Fibroblast of peridontal ligament (primary cell): ENCODE measurements around the gene LY6G6F.
A peak's percentile ranks its signal among the peaks of the same experiment; 100 is the strongest.
"Not testable (repeated sequence)": the region's sequence is repeated elsewhere in the genome, so short reads cannot be mapped to it uniquely, and the experiment has no call there.

Experiments
- DNase-seq: peaks from one replicate; pipeline ENCODE4 v3.0.0-alpha.2; 2010; ENCODE audit errors: extremely low read depth

LY6G6F gene

GRCh38 chr6:31702405-31702818 is 4.3 kb upstream of the LY6G6F start:
- no peak for DNase-seq

GRCh38 chr6:31702819-31703716 is 3.6 kb upstream of the LY6G6F start, which contains the start of gene ABHD16A:
TSS of gene ABHD16A (minus strand) at chr6:31703324. CDS start at chr6:31703281, 43 bp downstream.
- DNase-seq = peak; percentile 98

- DNase-seq = no peak
Observed at GRCh38 chr6:31705931-31706330, 735 bp upstream of the LY6G6F start.

- no peak for DNase-seq
Observed at GRCh38 chr6:31707701-31708100, 1.0 kb downstream of the LY6G6F start.

- no peak for DNase-seq
Observed at GRCh38 chr6:31708224-31708623, 1.6 kb downstream of the LY6G6F start.

GRCh38 chr6:31709157-31709556 is 2.5 kb downstream of the LY6G6F start:
- DNase-seq = not testable (repeated sequence)

GRCh38 chr6:31710523-31711219 is 4.0 kb downstream of the LY6G6F start:
- DNase-seq = no peak

GRCh38 chr6:31711233-31711632 is 4.6 kb downstream of the LY6G6F start:
- no peak for DNase-seq

- no peak for DNase-seq
Observed at GRCh38 chr6:31712296-31712695, 5.6 kb downstream of the LY6G6F start.

- no peak for DNase-seq
Observed at GRCh38 chr6:31713465-31713864, 6.8 kb downstream of the LY6G6F start.

- no peak for DNase-seq
Observed at GRCh38 chr6:31713991-31714684, 7.5 kb downstream of the LY6G6F start.

- DNase-seq = no peak
Observed at GRCh38 chr6:31715022-31715958, 8.6 kb downstream of the LY6G6F start, which contains the start of gene LY6G6D. TSS of gene LY6G6D (plus strand) at chr6:31715348. CDS start at chr6:31715356, 8 bp downstream.

GRCh38 chr6:31717499-31718222 is 11.0 kb downstream of the LY6G6F start:
- DNase-seq = no peak

- no peak for DNase-seq
Observed at GRCh38 chr6:31718265-31718664, 11.6 kb downstream of the LY6G6F start.

GRCh38 chr6:31719001-31719400 is 12.3 kb downstream of the LY6G6F start:
- no peak for DNase-seq

- no peak for DNase-seq
Observed at GRCh38 chr6:31720196-31720770, 13.6 kb downstream of the LY6G6F start.

GRCh38 chr6:31721351-31722020 is 14.8 kb downstream of the LY6G6F start, which contains the start of gene LY6G6C:
TSS of gene LY6G6C (minus strand) at chr6:31721746. CDS start at chr6:31721679, 67 bp downstream.
- DNase-seq = no peak

- no peak for DNase-seq
Observed at GRCh38 chr6:31722173-31722572, 15.5 kb downstream of the LY6G6F start.

- DNase-seq = no peak
Observed at GRCh38 chr6:31723245-31723979, 16.7 kb downstream of the LY6G6F start, which contains the start of gene MPIG6B. TSS of gene MPIG6B (plus strand) at chr6:31723373. CDS start at chr6:31723384, 11 bp downstream.
